ENCODE data around the gene WWOX. TPM values are rescaled to one million over a fixed set of nuclear protein-coding genes. Genes with fewer than 3 reads are reported as not detected.

The WWOX gene
- total RNA-seq, 2 donors from 2014 or later, result 30.0 to 35.4 TPM

GRCh38 chr16:79248351-79248750 lies 1148.9 kb downstream of the WWOX start:
- no peak overlapping the region for H3K27ac Mint-ChIP-seq
- no peak overlapping the region for H3K4me3 ChIP-seq (ENCODE audit: low read length)
- no peak overlapping the region for H3K27ac ChIP-seq (ENCODE audit: low read depth, low read length)
- no peaks in the 10 kb centered on the region for H3K36me3 Mint-ChIP-seq (ENCODE audit: low read depth)
- no peaks in the 10 kb centered on the region for H3K4me1 ChIP-seq (ENCODE audit: control insufficient read depth, insufficient read depth, low read length)
- H3K4me1 Mint-ChIP-seq, result peaks cover 12% of the 10 kb centered on the region
- no peaks in the 10 kb centered on the region for H3K36me3 ChIP-seq (ENCODE audit: control insufficient read depth, insufficient read depth, low read length)
- no peaks in the 10 kb centered on the region for H3K9me3 ChIP-seq (ENCODE audit: control insufficient read depth, low read length)
- peaks cover 5% of the 10 kb centered on the region for H3K9me3 Mint-ChIP-seq
- H3K27me3 Mint-ChIP-seq (ENCODE audit: insufficient read depth), result no peaks in the 10 kb centered on the region
- H3K9ac ChIP-seq (ENCODE audit: extremely low read depth, low read length, poor library complexity, severe bottlenecking), result no peak overlapping the region
- no peaks in the 10 kb centered on the region for H3K27me3 ChIP-seq (ENCODE audit: control insufficient read depth, insufficient read depth, low read length, poor library complexity, severe bottlenecking)
- DNase-seq, result no peak
- TF ChIP-seq, protein P1, sequence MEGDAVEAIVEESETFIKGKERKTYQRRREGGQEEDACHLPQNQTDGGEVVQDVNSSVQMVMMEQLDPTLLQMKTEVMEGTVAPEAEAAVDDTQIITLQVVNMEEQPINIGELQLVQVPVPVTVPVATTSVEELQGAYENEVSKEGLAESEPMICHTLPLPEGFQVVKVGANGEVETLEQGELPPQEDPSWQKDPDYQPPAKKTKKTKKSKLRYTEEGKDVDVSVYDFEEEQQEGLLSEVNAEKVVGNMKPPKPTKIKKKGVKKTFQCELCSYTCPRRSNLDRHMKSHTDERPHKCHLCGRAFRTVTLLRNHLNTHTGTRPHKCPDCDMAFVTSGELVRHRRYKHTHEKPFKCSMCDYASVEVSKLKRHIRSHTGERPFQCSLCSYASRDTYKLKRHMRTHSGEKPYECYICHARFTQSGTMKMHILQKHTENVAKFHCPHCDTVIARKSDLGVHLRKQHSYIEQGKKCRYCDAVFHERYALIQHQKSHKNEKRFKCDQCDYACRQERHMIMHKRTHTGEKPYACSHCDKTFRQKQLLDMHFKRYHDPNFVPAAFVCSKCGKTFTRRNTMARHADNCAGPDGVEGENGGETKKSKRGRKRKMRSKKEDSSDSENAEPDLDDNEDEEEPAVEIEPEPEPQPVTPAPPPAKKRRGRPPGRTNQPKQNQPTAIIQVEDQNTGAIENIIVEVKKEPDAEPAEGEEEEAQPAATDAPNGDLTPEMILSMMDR (conservative IDR thresholded peaks at IDR 0.05), result no peak
- no peak overlapping the region for H3K4me3 Mint-ChIP-seq
- WGBS, 2 experiments (ENCODE audit: insufficient coverage in 1 of 2, insufficient read length in 1 of 2), result 90 to 100% methylated on average over 1 of the region's 1 CpG

GRCh38 chr16:79250502-79251098 lies 1151.1 kb downstream of the WWOX start:
- peaks cover 14% of the 10 kb centered on the region for H3K4me1 Mint-ChIP-seq
- DNase-seq, result no peak
- WGBS, 2 experiments (ENCODE audit: insufficient coverage in 1 of 2, insufficient read length in 1 of 2), result 92 to 96% methylated on average over 6 to 8 of the region's 8 CpGs
- H3K36me3 Mint-ChIP-seq (ENCODE audit: low read depth), result no peaks in the 10 kb centered on the region
- TF ChIP-seq, protein P1 (conservative IDR thresholded peaks at IDR 0.05), result no peak
- H3K4me3 ChIP-seq (ENCODE audit: low read length), result no peak overlapping the region
- no peak overlapping the region for H3K9ac ChIP-seq (ENCODE audit: extremely low read depth, low read length, poor library complexity, severe bottlenecking)
- no peaks in the 10 kb centered on the region for H3K36me3 ChIP-seq (ENCODE audit: control insufficient read depth, insufficient read depth, low read length)
- H3K27me3 ChIP-seq (ENCODE audit: control insufficient read depth, insufficient read depth, low read length, poor library complexity, severe bottlenecking), result no peaks in the 10 kb centered on the region
- no peak overlapping the region for H3K27ac Mint-ChIP-seq
- no peak overlapping the region for H3K4me3 Mint-ChIP-seq
- no peak overlapping the region for H3K27ac ChIP-seq (ENCODE audit: low read depth, low read length)
- H3K9me3 Mint-ChIP-seq, result peaks cover 4% of the 10 kb centered on the region
- no peaks in the 10 kb centered on the region for H3K4me1 ChIP-seq (ENCODE audit: control insufficient read depth, insufficient read depth, low read length)
- H3K9me3 ChIP-seq (ENCODE audit: control insufficient read depth, low read length), result no peaks in the 10 kb centered on the region
- H3K27me3 Mint-ChIP-seq (ENCODE audit: insufficient read depth), result no peaks in the 10 kb centered on the region

GRCh38 chr16:79253100-79253631 lies 1153.7 kb downstream of the WWOX start:
- H3K4me1 ChIP-seq (ENCODE audit: control insufficient read depth, insufficient read depth, low read length), result no peaks in the 10 kb centered on the region
- H3K27me3 Mint-ChIP-seq (ENCODE audit: insufficient read depth), result peaks cover 2% of the 10 kb centered on the region
- no peak overlapping the region for H3K27ac Mint-ChIP-seq
- H3K27ac ChIP-seq (ENCODE audit: low read depth, low read length), result no peak overlapping the region
- H3K9me3 ChIP-seq (ENCODE audit: control insufficient read depth, low read length), result no peaks in the 10 kb centered on the region
- H3K36me3 ChIP-seq (ENCODE audit: control insufficient read depth, insufficient read depth, low read length), result no peaks in the 10 kb centered on the region
- H3K36me3 Mint-ChIP-seq (ENCODE audit: low read depth), result no peaks in the 10 kb centered on the region
- H3K4me3 ChIP-seq (ENCODE audit: low read length), result no peak overlapping the region
- no peaks in the 10 kb centered on the region for H3K9me3 Mint-ChIP-seq
- H3K4me1 Mint-ChIP-seq, result peaks cover 7% of the 10 kb centered on the region
- H3K4me3 Mint-ChIP-seq, result no peak overlapping the region
- TF ChIP-seq, protein P1 (conservative IDR thresholded peaks at IDR 0.05), result no peak
- H3K27me3 ChIP-seq (ENCODE audit: control insufficient read depth, insufficient read depth, low read length, poor library complexity, severe bottlenecking), result no peaks in the 10 kb centered on the region
- no peak for DNase-seq
- H3K9ac ChIP-seq (ENCODE audit: extremely low read depth, low read length, poor library complexity, severe bottlenecking), result no peak overlapping the region
- WGBS, 2 experiments (ENCODE audit: insufficient coverage in 1 of 2, insufficient read length in 1 of 2), result 82 to 93% methylated on average over 8 to 9 of the region's 9 CpGs

All from endodermal cell (in vitro differentiated cells).